Limb (tissue), 2 donors: ENCODE data around the gene PLEKHJ1.

Source experiments
- DNase-seq, 2 donors: peaks; one replicate each; pipeline ENCODE4 v3.0.0-alpha.2; 2016; ENCODE audit errors: extremely low spot score in 2 of 2

PLEKHJ1 gene

GRCh38 chr19:2270157-2270422, 34.0 kb upstream of the PLEKHJ1 start:
- peak in 1 of 2 donors; percentile 66 for DNase-seq

- peak; percentile 97 to 100 for DNase-seq
Observed at GRCh38 chr19:2269244-2270156, 33.4 kb upstream of the PLEKHJ1 start.

GRCh38 chr19:2268861-2269243, 32.7 kb upstream of the PLEKHJ1 start:
- no peak for DNase-seq

- DNase-seq = no peak
Observed at GRCh38 chr19:2268480-2268830, 32.3 kb upstream of the PLEKHJ1 start.

- DNase-seq = peak; percentile 45 to 67
Observed at GRCh38 chr19:2266183-2266993, 30.3 kb upstream of the PLEKHJ1 start.

- DNase-seq = no peak
Observed at GRCh38 chr19:2261438-2262172, 25.5 kb upstream of the PLEKHJ1 start.

- DNase-seq = no peak
Observed at GRCh38 chr19:2260341-2260805, 24.2 kb upstream of the PLEKHJ1 start.

GRCh38 chr19:2259336-2259735, 23.2 kb upstream of the PLEKHJ1 start:
- no peak for DNase-seq

- DNase-seq = peak; percentile 70 to 80
Observed at GRCh38 chr19:2255982-2256685, 20.0 kb upstream of the PLEKHJ1 start, which contains the start of gene JSRP1. Gene JSRP1 (minus strand): TSS chr19:2256417. CDS start chr19:2255314, 1,103 bp downstream.

GRCh38 chr19:2255112-2255845, 19.1 kb upstream of the PLEKHJ1 start:
- peak in 1 of 2 donors; percentile 46 for DNase-seq

GRCh38 chr19:2254064-2254872, 18.1 kb upstream of the PLEKHJ1 start:
- DNase-seq = peak in 1 of 2 donors; percentile 74

- no peak for DNase-seq
Observed at GRCh38 chr19:2253106-2254063, 17.3 kb upstream of the PLEKHJ1 start.

GRCh38 chr19:2252797-2253105, 16.6 kb upstream of the PLEKHJ1 start:
- DNase-seq = no peak

GRCh38 chr19:2252055-2252796, 16.1 kb upstream of the PLEKHJ1 start:
- no peak for DNase-seq

GRCh38 chr19:2251106-2252054, 15.3 kb upstream of the PLEKHJ1 start:
- DNase-seq = peak in 1 of 2 donors; percentile 51

GRCh38 chr19:2250766-2251105, 14.6 kb upstream of the PLEKHJ1 start:
- no peak for DNase-seq
